Adrenal gland (tissue), 12 donors: ENCODE results near the gene LRP1B. TPM values are rescaled to one million over a fixed set of nuclear protein-coding genes. Genes with fewer than 3 reads are reported as not detected.

Experiments used
- DNase-seq, 7 donors: peaks; one replicate each; pipeline ENCODE4 v3.0.0-alpha.2; 2019 to 2020
- H3K27ac ChIP-seq, 5 donors: fragments of 200-600 bp; sonication (generic) in 4 of 5; 1 replicate in 3 of 5; 2 replicates in 2 of 5; pipeline versions ENCODE4 v1.5.1 to v1.8.0; 2016 to 2020; ENCODE audit warnings: mild to moderate bottlenecking in 1 of 5
- H3K27me3 ChIP-seq: fragments of 200-600 bp; 2 replicates; pipeline ENCODE4 v1.8.0; 2021
- H3K36me3 ChIP-seq, 2 donors: fragments of 200-600 bp; replicated peaks in 1 of 2; 1 replicate in 1 of 2; 2 replicates in 1 of 2; pipeline versions ENCODE4 v1.5.1 to v1.8.0; 2018 to 2022
- H3K4me1 ChIP-seq, 2 donors: fragments of 200-600 bp; replicated peaks in 1 of 2; 1 replicate in 1 of 2; 2 replicates in 1 of 2; pipeline versions ENCODE4 v1.5.1 to v1.8.0; 2018 to 2021
- H3K4me3 ChIP-seq, 4 donors: fragments of 200-600 bp; sonication (generic) in 3 of 4; one replicate each; pipeline ENCODE4 v1.5.1; 2016 to 2018
- H3K9me3 ChIP-seq, 3 donors: fragments of 200-600 bp; sonication (generic) in 1 of 3; replicated peaks in 1 of 3; 1 replicate in 2 of 3; 2 replicates in 1 of 3; pipeline versions ENCODE4 v1.5.1 to v1.8.0; 2016 to 2021
- CTCF ChIP-seq, 6 experiments: fragments of 450-650 bp in 4 of 6; fragments of 200-600 bp in 2 of 6; sonication (generic) in 1 of 6; IDR thresholded peaks; 1 replicate in 5 of 6; 2 replicates in 1 of 6; pipeline versions ENCODE4 v1.5.1 to v1.8.0; 2016 to 2021; ENCODE audit warnings: antibody characterized with exemption in 6 of 6, mild to moderate bottlenecking in 2 of 6, moderate library complexity in 1 of 6
- POLR2A ChIP-seq, 2 donors: fragments of 450-650 bp; IDR thresholded peaks; one replicate each; pipeline ENCODE4 v1.6.1; 2017; ENCODE audit warnings: antibody characterized with exemption in 2 of 2, mild to moderate bottlenecking in 2 of 2, moderate library complexity in 1 of 2
- WGBS, 4 donors: extraction: QIAGEN DNeasy Blood & Tissue Kit in 2 of 4; methylation state at CpG; one replicate each; pipeline versions ENCODE4 v1.1.5 to v1.1.7; 2013 to 2017; 5-methylcytosine and 5-hydroxymethylcytosine counted together
- intact Hi-C, 2 donors: fragments of 100-400 bp; cut with DNase I; formaldehyde crosslinking; loops; one replicate each; pipeline versions ENCODE4 v1.14.1 to v1.15.0; 2022 to 2023
- polyA plus RNA-seq, 3 donors: library from polyadenylated mRNA; stranded (reverse); fragments of 200-250 nt in 2 of 3; fragments of 350-450 nt in 1 of 3; fragmentation: Illumina TruSeq in 1 of 3; extraction: RNeasy Lipid Tissue Mini Kit (QIAGEN cat#74804) in 1 of 3; gene quantifications; one replicate each; pipeline ENCODE4 v1.2.3, GENCODE V29; 2013 to 2014
- total RNA-seq, 9 donors: library from RNA; depleted of rRNA in 4 of 9; stranded (reverse); fragments of >200 nt in 4 of 9; fragments of 120-200 nt in 1 of 9; fragmentation: NEBNext Ultra II Directional in 1 of 9; extraction: Animal tissue kit (Norgen Biotek cat#: 25700) in 1 of 9; gene quantifications; one replicate each; pipeline versions ENCODE4 v1.1.0 to v1.2.4, GENCODE V29; 2013 to 2023
- donor health status: healthy with polysubstance abuse.
- donor health status: Bipolar disorder and iron deficiency.
- donor health status: DM: yes; HTN: yes; CAD: no.
- donor health status: DM: no; HTN: no; CAD: no.
- donor health status: DM: no; HTN: no; CAD: no.
- donor health status: DM: yes; HTN: yes; CAD: no.

LRP1B gene
- total and polyA plus RNA-seq, 12 donors: 0.84 to 5.4 (median 2.1) TPM

- intact Hi-C loops: no loop called here
- H3K9me3 ChIP-seq: no peaks in the 10 kb centered on the region
- no peak overlapping the region for H3K4me3 ChIP-seq
- TF ChIP-seq POLR2A (IDR thresholded peaks at IDR 0.05): no peak
- no peak for TF ChIP-seq CTCF (IDR thresholded peaks at IDR 0.05)
- WGBS, 4 donors: 71 to 76% (median 74%) methylated on average over 6 of the region's 6 CpGs
- no peaks in the 10 kb centered on the region for H3K4me1 ChIP-seq
- no peaks in the 10 kb centered on the region for H3K36me3 ChIP-seq
- H3K27ac ChIP-seq: no peak overlapping the region
- no peaks in the 10 kb centered on the region for H3K27me3 ChIP-seq
- no peak for DNase-seq
Measured at GRCh38 chr2:140905083-140905781, 1225.6 kb downstream of the LRP1B start.

- Histone ChIP-seq H3K27me3 (no peaks in the 10 kb centered on the region), H3K4me3 (no peak overlapping the region), H3K27ac (no peak overlapping the region), H3K4me1 (no peaks in the 10 kb centered on the region), H3K36me3 (no peaks in the 10 kb centered on the region), H3K9me3 (no peaks in the 10 kb centered on the region)
- no peak for DNase-seq
- 82 to 88% (median 86%) methylated on average over 9 of the region's 9 CpGs for WGBS, 4 donors
- no peak for TF ChIP-seq POLR2A (IDR thresholded peaks at IDR 0.05)
- no peak for TF ChIP-seq CTCF (IDR thresholded peaks at IDR 0.05)
- intact Hi-C loops: no loop called here
Measured at GRCh38 chr2:140895378-140895777, 1235.4 kb downstream of the LRP1B start.

GRCh38 chr2:140893685-140894084 lies 1237.1 kb downstream of the LRP1B start:
- no peaks in the 10 kb centered on the region for H3K27me3 ChIP-seq
- no peak overlapping the region for H3K4me3 ChIP-seq
- H3K27ac ChIP-seq: no peak overlapping the region
- intact Hi-C loops: no loop called here
- no peaks in the 10 kb centered on the region for H3K36me3 ChIP-seq
- H3K4me1 ChIP-seq: no peaks in the 10 kb centered on the region
- TF ChIP-seq CTCF (IDR thresholded peaks at IDR 0.05): no peak
- no peak for TF ChIP-seq POLR2A (IDR thresholded peaks at IDR 0.05)
- H3K9me3 ChIP-seq: no peaks in the 10 kb centered on the region
- 78 to 85% (median 81%) methylated on average over 4 of the region's 4 CpGs for WGBS, 4 donors
- no peak for DNase-seq

- Histone ChIP-seq H3K4me3 (no peak overlapping the region), H3K9me3 (no peaks in the 10 kb centered on the region), H3K27me3 (no peaks in the 10 kb centered on the region), H3K27ac (no peak overlapping the region), H3K36me3 (no peaks in the 10 kb centered on the region), H3K4me1 (no peaks in the 10 kb centered on the region)
- no peak for TF ChIP-seq POLR2A (IDR thresholded peaks at IDR 0.05)
- no peak for TF ChIP-seq CTCF (IDR thresholded peaks at IDR 0.05)
- DNase-seq: no peak
- intact Hi-C loops: no loop called here
- 77 to 87% (median 81%) methylated on average over 3 of the region's 3 CpGs for WGBS, 4 donors
Measured at GRCh38 chr2:140892911-140893637, 1237.7 kb downstream of the LRP1B start.
